ENCODE data around the gene CASP8. TPM values are rescaled to one million over a fixed set of nuclear protein-coding genes. Genes with fewer than 3 reads are reported as not detected.
"Not testable (repeated sequence)": the region's sequence is repeated elsewhere in the genome, so short reads cannot be mapped to it uniquely, and the experiment has no call there.

Gene CASP8
- total RNA-seq, 1 donor from 2014 or later = 79.1 TPM

DNA sequence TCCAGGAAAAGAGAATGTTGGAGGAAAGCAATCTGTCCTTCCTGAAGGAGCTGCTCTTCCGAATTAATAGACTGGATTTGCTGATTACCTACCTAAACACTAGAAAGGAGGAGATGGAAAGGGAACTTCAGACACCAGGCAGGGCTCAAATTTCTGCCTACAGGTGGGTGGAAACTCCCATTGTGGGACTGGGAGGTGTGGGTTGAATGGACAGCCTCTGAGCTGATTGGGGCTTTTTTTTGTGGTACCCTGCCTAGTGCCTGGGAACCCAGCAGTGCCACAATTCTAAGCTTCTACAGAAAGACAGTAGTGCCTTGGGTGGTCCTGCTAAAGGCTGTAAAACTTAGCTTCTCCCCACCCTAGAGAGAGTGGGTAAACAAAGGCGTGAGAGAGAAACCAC is 6.3 kb downstream of the CASP8 start:
- intact Hi-C loops (cut with micrococcal nuclease) = no loop called here

- intact Hi-C loops (cut with micrococcal nuclease) = no loop called here
Measured at GRCh38 chr2:201267278-201268030, 7.1 kb downstream of the CASP8 start.

- intact Hi-C loops (cut with micrococcal nuclease) = no loop called here
Measured at GRCh38 chr2:201269764-201270163, 9.4 kb downstream of the CASP8 start.

DNA sequence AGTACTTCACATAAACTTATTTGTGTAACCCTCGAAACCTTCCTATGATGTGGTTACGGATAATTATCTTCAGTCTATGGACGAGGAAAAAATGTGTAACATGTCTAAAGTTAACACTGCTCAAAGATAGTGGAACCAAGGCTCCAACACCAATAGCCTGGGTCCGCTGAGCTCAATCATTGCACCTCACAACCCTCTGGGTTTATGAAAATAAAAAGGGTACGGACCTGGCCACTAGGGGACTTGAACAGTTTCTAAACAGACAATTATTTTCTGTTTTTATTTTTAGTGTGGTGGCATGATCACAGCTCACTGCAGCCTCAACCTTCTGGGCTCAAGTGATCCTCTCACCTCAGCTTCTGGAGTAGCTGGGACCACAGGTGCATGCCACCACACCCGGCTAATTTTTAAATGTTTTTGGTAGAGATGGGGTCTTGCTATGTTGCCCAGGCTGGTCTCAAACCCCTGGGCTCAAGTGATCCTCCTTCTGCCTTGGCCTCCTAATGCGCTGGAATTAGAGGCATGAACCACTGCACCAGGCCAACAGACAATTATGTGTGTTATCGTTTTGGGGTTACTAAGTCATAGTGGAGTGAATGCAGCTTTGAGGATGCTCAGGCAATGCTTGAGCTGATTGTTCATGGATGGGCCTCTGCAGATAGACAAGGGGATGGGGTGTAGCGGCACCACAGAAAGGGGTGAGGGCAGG is 10.1 kb downstream of the CASP8 start:
- intact Hi-C loops (cut with micrococcal nuclease) = no loop called here

DNA sequence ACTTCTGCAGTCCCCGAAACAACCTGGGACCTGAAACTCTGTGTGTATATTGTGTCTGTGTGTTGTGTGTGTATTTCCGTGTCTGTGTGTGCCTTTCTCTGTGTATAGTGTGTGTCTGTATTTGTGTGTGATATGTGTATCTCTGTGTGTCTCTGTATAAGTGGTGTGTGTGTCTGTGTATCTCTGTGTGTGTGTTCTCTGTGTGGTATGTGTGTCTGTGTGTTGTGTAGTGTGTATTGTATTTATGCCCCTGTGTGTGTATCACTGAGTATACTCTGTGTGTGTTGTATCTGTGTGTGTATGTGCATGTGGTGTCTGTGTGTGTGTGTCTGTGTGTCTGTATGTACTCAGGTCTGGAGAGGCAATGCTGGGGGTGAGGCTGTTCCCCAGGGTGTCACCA is 11.6 kb downstream of the CASP8 start:
- intact Hi-C loops (cut with micrococcal nuclease) = loop anchor here (2.0 kb wide), 1 partner anchor 13 kb away; no protein-coding TSS in a partner anchor

- intact Hi-C loops (cut with micrococcal nuclease) = loop anchor here (1.0 to 2.0 kb wide), 2 partner anchors 15 to 37 kb away; no protein-coding TSS in a partner anchor
Measured at GRCh38 chr2:201273330-201273983, 13.1 kb downstream of the CASP8 start.

DNA sequence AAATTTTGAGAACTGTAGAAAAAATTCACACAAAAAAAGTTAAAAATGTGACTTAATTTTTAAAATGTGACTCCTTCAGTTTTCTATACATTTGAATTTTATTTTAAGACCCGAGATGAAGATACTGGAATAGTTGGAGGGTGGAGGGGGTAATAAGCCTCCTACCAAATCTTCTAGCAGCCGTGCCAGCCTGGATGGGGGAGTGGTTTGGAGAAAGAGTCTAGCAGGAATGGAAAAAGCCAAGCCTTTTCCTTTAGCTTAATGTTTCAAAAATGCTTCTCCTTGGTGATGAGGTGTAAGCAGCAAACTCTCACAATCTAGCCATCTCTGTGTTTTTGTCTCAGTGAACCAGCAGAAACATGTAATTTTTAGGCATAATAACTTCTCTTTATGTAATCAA is 14.7 kb downstream of the CASP8 start:
- intact Hi-C loops (cut with micrococcal nuclease) = no loop called here

GRCh38 chr2:201275990-201276389 is 15.7 kb downstream of the CASP8 start:
- intact Hi-C loops (cut with micrococcal nuclease) = no loop called here

GRCh38 chr2:201276511-201276910 is 16.2 kb downstream of the CASP8 start:
- intact Hi-C loops (cut with micrococcal nuclease) = no loop called here

DNA sequence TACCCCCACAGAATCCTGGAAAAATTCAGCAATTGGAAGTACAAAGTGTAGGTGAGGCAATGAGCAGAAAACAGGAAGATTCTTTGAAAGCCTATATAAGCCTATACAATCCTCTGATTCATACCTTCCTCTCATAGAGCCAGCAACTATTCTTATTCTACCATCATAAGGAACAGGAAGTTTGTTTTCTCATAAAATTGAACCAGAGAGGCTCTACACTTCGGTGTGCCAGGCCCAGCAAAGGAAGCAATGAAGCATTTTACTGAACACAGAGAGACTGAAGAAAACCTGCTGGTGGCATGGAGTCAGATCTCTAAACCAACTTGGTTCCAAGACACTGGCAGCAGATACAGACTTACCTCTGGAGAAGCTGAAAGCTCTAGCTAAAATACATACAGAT is 18.7 kb downstream of the CASP8 start:
- intact Hi-C loops (cut with micrococcal nuclease) = no loop called here

- intact Hi-C loops (cut with micrococcal nuclease) = no loop called here
Measured at GRCh38 chr2:201280191-201281040, 20.1 kb downstream of the CASP8 start.

DNA sequence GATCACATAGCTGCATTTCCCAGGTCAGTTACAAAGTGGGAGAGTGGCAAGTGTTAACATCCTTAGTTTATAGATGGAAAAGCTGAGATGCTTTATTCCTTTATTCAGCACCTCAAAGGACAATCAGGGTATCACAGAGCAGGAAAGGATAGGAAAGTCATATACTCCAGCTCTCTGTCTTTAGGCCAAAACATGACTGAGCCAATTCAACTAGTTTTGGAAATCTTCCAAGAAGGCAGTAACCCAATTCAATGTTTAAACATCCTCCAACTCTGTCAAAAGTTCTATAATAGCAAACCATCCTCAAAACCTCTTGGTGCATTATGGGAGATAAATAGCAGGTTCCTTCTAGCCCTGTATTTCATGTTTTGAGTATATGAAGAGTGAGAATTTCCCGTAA is 25.2 kb downstream of the CASP8 start:
- intact Hi-C loops (cut with micrococcal nuclease) = no loop called here

DNA sequence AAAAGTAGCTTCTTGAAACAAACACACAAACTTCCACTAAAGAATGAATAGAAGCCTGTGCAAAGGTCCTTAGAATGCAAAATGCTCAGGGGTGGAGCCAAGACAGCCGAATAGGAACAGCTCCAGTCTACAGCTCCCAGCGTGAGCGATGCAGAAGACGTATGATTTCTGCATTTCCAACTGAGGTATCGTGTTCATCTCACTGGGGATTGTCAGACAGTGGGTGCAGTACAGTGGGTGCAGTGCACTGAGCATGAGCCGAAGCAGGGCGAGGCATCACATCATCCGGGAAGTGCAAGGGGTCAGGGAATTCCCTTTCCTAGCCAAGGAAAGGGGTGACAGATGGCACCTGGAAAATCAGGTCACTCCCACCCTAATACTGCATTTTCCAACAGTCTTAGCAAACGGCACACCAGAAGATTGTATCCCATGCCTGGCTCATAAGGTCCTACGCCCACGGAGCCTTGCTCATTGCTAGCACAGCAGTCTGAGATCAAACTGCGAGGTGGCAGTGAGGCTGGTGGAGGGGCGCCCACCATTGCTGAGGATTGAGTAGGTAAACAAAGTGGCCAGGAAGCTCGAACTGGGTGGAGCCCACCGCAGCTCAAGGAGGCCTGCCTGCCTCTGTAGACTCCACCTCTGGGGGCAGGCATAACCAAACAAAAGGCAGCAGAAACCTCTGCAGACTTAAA is 30.3 kb downstream of the CASP8 start:
- intact Hi-C loops (cut with micrococcal nuclease) = not testable (repeated sequence)

DNA sequence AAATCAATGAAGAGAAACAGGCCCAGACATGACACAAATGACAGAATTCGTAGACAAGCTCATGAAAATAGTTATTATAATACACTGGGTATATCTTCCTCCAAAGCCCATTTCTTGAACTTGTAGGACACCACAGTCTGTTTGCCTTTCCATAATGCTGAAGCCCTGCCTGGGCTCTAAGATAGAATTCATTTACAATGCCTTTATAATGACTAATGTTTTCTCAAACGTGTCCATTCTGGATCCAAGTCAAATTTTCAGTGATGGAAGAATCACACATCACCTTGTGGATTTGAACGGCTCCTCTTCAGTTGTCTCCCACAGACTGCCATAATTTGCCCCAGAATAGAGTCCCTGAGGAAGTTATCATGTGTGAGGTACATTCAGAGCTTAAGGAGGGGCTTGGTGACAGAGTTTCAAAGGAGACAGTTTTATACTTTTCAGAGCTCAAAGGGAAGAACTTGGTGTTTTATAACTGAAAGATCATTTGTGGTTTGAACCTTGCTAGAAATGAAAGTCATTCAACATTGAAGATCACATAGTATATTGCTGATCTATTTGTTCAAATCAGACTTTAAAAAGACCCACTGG is 38.2 kb downstream of the CASP8 start:
- intact Hi-C loops (cut with micrococcal nuclease) = no loop called here

DNA sequence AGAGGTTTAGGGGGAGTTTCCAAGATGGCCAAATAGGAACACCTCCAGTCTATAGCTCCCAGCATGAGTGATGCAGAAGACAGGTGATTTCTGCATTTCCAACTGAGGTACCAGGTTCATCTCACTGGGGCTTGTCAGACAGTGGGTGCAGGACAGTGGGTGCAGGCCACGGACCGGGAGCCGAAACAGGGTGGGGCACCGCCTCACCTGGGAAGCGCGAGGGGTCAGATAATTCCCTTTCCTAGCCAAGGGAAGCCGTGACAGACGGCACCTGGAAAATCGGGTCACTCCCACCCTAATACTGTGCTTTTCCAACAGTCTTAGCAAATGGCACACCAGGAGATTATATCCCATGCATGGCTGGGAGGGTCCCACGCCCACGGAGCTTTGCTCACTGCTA is 39.6 kb downstream of the CASP8 start:
- intact Hi-C loops (cut with micrococcal nuclease) = not testable (repeated sequence)

- intact Hi-C loops (cut with micrococcal nuclease) = no loop called here
Measured at GRCh38 chr2:201307876-201308275, 47.5 kb downstream of the CASP8 start.

- intact Hi-C loops (cut with micrococcal nuclease) = no loop called here
Measured at GRCh38 chr2:201308914-201309313, 48.6 kb downstream of the CASP8 start.

- intact Hi-C loops (cut with micrococcal nuclease) = no loop called here
Measured at GRCh38 chr2:201313362-201313761, 53.0 kb downstream of the CASP8 start.

DNA sequence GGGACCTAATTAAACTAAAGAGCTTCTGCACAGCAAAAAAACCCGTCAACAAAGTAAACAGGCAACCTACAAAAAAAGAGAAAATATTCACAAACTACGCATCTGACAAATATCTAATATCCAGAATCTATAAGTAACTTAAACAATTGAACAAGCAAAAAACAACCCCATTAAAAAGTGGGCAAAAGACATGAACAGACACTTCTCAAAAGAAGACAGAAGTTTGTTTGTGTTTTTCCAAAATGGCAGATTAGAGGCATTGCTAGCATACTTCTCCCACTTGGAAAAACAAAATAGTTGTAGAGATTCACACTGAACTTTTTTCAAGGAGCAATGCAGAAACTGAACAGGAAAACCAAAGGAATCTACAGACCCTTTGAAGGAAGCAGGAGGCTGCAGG is 59.2 kb downstream of the CASP8 start:
- intact Hi-C loops (cut with micrococcal nuclease) = no loop called here

DNA sequence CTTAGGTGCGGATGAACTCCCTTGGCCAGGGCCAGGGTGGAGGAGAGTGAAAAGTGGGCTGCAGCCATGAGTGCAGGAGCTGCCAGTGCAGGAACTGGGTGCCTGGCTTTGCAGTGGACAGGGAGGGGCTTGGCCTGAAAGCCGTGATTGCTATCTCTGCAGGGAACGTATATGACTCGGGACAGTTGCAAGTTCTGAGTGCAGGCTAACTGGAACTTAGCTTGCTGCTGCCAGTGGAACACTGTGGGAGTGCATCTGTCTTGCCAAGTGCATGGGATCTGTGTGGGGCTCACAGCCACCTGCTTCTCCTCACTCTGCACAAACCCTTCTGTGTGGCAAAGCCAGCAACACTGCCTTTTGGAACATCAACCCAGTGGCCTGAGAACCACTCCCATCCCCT is 59.9 kb downstream of the CASP8 start:
- intact Hi-C loops (cut with micrococcal nuclease) = no loop called here

Measured in T-helper 2 cell treated with Interferon-gamma antibody and Interleukin-4, amounts not matched to agents 100 ng/mL and 5 ng/mL, for 36 hours (primary cell).